Measurements from ENCODE around the gene EPB41L1. TPM values are rescaled to one million over a fixed set of nuclear protein-coding genes. Genes with fewer than 3 reads are reported as not detected.

The EPB41L1 gene
- total RNA-seq, 2 experiments from 2014 or later: 0.28 TPM; not detected in 1

GRCh38 chr20:36193977-36194712 lies 39.6 kb downstream of the EPB41L1 start:
- no peak for DNase-seq

DNA sequence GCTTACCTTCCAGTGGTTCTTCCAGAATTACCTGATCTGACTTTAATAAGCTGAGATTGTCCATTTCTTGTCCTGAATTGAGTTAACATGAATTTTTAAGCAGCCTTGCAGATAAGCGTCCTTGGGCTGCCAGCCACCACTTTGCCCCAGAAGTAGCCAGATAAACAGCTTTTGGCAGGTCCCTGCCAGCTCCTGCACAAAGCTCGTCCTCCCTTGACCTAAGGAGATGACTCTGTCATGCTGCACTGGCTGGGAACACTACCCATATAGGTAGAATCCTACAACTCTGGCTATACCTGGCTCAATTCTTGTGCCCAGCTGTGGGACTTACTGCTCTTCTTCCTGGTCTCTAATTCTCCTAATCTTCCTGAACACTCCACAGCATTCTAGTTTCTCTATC lies 42.1 kb downstream of the EPB41L1 start:
- peaks cover 15% of the 10 kb centered on the region for H3K27me3 Mint-ChIP-seq
- no peak overlapping the region for H3K27ac Mint-ChIP-seq
- no peaks in the 10 kb centered on the region for H3K36me3 Mint-ChIP-seq

More at GRCh38 chr20:36193977-36194712, 39.6 kb downstream of the EPB41L1 start:
- Mint-ChIP-seq H3K4me1 (no peaks in the 10 kb centered on the region), H3K27me3 (peaks cover 9% of the 10 kb centered on the region), H3K36me3 (no peaks in the 10 kb centered on the region), H3K27ac (no peak overlapping the region), H3K4me3 (no peak overlapping the region), H3K9me3 (ENCODE audit: low read depth) (no peaks in the 10 kb centered on the region)
- ATAC-seq: no peak
- CTCF ChIA-PET: interaction anchor here (0.8 to 3.1 kb wide), 3 partner anchors 9 to 38 kb away, joined by 3 to 19 read pairs (median 3); no protein-coding TSS in a partner anchor

DNA sequence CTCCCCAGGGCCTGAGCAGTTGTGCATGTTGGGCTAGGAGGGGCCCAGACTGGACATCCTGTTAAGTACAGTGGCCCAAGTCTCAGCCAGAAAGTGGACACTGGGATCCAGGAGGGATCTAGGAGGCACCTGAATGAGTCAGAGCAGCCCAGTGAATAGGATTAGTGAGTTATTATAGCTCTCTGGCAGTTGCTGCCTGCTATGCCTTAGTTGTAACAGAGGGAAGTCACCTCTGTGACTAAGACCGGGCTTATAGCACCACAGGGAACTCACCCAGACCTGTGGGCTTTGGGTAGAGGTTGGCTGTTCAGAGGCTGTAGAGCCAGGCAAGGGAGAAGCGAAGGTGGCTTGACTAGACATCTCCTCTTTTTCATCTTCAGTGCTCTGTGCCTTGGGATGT lies 42.7 kb downstream of the EPB41L1 start:
- H3K27me3 Mint-ChIP-seq: peaks cover 15% of the 10 kb centered on the region
- H3K9me3 Mint-ChIP-seq (ENCODE audit: low read depth): no peaks in the 10 kb centered on the region
- H3K36me3 Mint-ChIP-seq: no peaks in the 10 kb centered on the region
- DNase-seq (no peak), ATAC-seq (no peak)
- CTCF ChIA-PET: interaction anchor here (0.9 to 8.1 kb wide), 5 partner anchors 8 to 750 kb away, joined by 3 to 111 read pairs (median 5); no protein-coding TSS in a partner anchor
- H3K27ac Mint-ChIP-seq: no peak overlapping the region
- no peaks in the 10 kb centered on the region for H3K4me1 Mint-ChIP-seq
- no peak overlapping the region for H3K4me3 Mint-ChIP-seq

More for the DNA sequence above, 42.1 kb downstream of the EPB41L1 start:
- H3K9me3 Mint-ChIP-seq (ENCODE audit: low read depth): no peaks in the 10 kb centered on the region
- CTCF ChIA-PET: interaction anchor here (0.9 to 8.1 kb wide), 2 partner anchors 12 to 203 kb away, joined by 3 to 111 read pairs; no protein-coding TSS in a partner anchor
- H3K4me3 Mint-ChIP-seq: no peak overlapping the region
- H3K4me1 Mint-ChIP-seq: no peaks in the 10 kb centered on the region
- ATAC-seq (no peak), DNase-seq (no peak)

- CTCF ChIA-PET: interaction anchor here (0.5 to 8.1 kb wide), 24 partner anchors 9 to 293 kb away, joined by 3 to 111 read pairs (median 4); no protein-coding TSS in a partner anchor
- DNase-seq (peak; percentile 81), ATAC-seq (peak; percentile 79)
- Mint-ChIP-seq H3K27ac (no peak overlapping the region), H3K36me3 (no peaks in the 10 kb centered on the region), H3K9me3 (ENCODE audit: low read depth) (no peaks in the 10 kb centered on the region), H3K4me1 (peaks cover 4% of the 10 kb centered on the region), H3K27me3 (peaks cover 26% of the 10 kb centered on the region), H3K4me3 (no peak overlapping the region)
Observed at GRCh38 chr20:36199345-36200257, 45.1 kb downstream of the EPB41L1 start.

GRCh38 chr20:36200451-36200850 lies 45.9 kb downstream of the EPB41L1 start:
- Mint-ChIP-seq H3K27me3 (peaks cover 26% of the 10 kb centered on the region), H3K4me3 (no peak overlapping the region), H3K27ac (no peak overlapping the region), H3K4me1 (peaks cover 4% of the 10 kb centered on the region), H3K9me3 (ENCODE audit: low read depth) (no peaks in the 10 kb centered on the region), H3K36me3 (no peaks in the 10 kb centered on the region)
- CTCF ChIA-PET: interaction anchor here (0.7 to 8.1 kb wide), 13 partner anchors 10 to 292 kb away, joined by 3 to 111 read pairs (median 6); no protein-coding TSS in a partner anchor
- DNase-seq (no peak), ATAC-seq (no peak)

- CTCF ChIA-PET: interaction anchor here (1.1 to 8.1 kb wide), 5 partner anchors 12 to 237 kb away, joined by 3 to 111 read pairs (median 21); no protein-coding TSS in a partner anchor
- H3K27ac Mint-ChIP-seq: no peak overlapping the region
- ATAC-seq: no peak
Observed at GRCh38 chr20:36201198-36201597, 46.7 kb downstream of the EPB41L1 start.

DNA sequence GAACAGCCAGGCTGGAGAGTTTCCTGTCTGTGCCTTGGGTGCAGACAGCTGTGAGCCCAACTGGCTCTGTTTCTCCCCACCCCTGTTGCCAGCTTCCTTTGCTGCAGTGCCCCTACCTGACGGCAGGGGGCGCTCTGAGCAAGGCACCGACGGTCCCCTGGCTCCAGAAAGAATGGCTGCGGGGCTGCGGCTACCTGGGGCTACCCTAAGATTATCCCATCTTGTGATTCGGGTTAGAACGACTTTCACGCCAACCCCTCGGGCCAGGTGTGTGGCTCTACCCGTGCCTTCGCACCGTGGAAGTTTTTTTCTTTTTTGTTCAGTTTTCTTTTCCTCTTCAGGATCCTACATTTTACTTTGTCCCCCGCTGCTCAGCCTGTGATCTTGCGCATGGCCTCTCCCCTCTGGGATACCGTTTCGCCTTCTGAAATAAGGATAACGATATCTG lies 48.4 kb downstream of the EPB41L1 start:
- no peaks in the 10 kb centered on the region for H3K36me3 Mint-ChIP-seq
- peak; percentile 79 for DNase-seq
- no peaks in the 10 kb centered on the region for H3K9me3 Mint-ChIP-seq (ENCODE audit: low read depth)
- no peak overlapping the region for H3K27ac Mint-ChIP-seq
- peak overlapping the region; percentile 9 for H3K4me3 Mint-ChIP-seq
- H3K27me3 Mint-ChIP-seq: peaks cover 20% of the 10 kb centered on the region
- peaks cover 4% of the 10 kb centered on the region for H3K4me1 Mint-ChIP-seq
- CTCF ChIA-PET: interaction anchor here (0.5 to 8.1 kb wide), 54 partner anchors 10 to 1015 kb away, joined by 3 to 111 read pairs (median 4); partner anchors contain the start of genes AAR2 and RAB5IF
- ATAC-seq: peak; percentile 79

More at GRCh38 chr20:36201198-36201597, 46.7 kb downstream of the EPB41L1 start:
- no peak for DNase-seq
- H3K4me3 Mint-ChIP-seq: no peak overlapping the region
- peaks cover 4% of the 10 kb centered on the region for H3K4me1 Mint-ChIP-seq
- no peaks in the 10 kb centered on the region for H3K9me3 Mint-ChIP-seq (ENCODE audit: low read depth)
- peaks cover 29% of the 10 kb centered on the region for H3K27me3 Mint-ChIP-seq
- no peaks in the 10 kb centered on the region for H3K36me3 Mint-ChIP-seq

GRCh38 chr20:36203861-36204260 lies 49.3 kb downstream of the EPB41L1 start:
- H3K27me3 Mint-ChIP-seq: peaks cover 20% of the 10 kb centered on the region
- no peak for ATAC-seq
- no peaks in the 10 kb centered on the region for H3K36me3 Mint-ChIP-seq
- no peak overlapping the region for H3K4me3 Mint-ChIP-seq
- H3K27ac Mint-ChIP-seq: no peak overlapping the region
- H3K9me3 Mint-ChIP-seq (ENCODE audit: low read depth): no peaks in the 10 kb centered on the region
- H3K4me1 Mint-ChIP-seq: peaks cover 4% of the 10 kb centered on the region
- CTCF ChIA-PET: interaction anchor here (0.6 to 8.1 kb wide), 9 partner anchors 11 to 288 kb away, joined by 3 to 111 read pairs (median 12); partner anchors contain the start of gene AAR2
- DNase-seq: no peak

DNA sequence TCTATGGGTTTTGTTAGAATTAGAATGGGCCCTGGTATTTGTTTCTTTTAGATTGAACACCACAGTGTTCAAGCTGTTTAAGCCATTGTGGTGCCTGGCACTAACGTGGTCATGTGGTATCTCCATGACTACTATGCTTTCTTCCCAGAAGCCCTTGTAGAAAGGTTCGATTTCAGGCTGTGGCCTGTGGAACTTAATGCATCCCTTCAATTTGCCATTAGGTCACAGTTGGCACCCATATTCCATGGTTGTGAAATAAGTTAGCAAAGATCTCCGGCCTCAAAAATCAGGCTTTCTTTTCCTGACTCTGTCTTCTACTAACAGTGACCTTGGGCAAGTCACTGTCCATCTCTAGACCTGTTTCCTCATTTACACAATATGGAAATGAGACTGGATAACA lies 50.5 kb downstream of the EPB41L1 start:
- no peak for ATAC-seq
- Mint-ChIP-seq H3K9me3 (ENCODE audit: low read depth) (no peaks in the 10 kb centered on the region), H3K4me3 (no peak overlapping the region), H3K4me1 (peaks cover 4% of the 10 kb centered on the region), H3K36me3 (no peaks in the 10 kb centered on the region), H3K27me3 (peaks cover 17% of the 10 kb centered on the region), H3K27ac (no peak overlapping the region)
- no peak for DNase-seq
- CTCF ChIA-PET: no interaction called here

DNA sequence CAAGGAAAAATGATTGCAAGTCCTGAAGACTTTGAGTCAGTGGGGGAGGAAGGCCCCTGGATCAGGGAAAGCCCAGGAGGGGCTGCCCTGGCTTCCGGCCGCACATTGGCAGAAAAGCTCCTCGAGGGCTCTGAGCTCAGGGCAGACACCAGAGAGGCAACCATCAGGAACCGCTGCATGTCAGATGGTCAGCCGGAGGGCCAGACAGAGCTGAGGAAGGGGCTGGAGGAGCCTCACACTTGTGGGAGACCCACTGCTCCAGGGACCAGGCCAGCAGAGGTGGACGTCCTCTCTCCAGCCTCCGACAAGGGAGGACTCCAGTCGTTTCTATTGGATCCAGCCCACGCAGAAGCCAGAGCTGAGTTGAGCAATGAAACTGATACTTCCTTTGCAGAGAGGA lies 51.5 kb downstream of the EPB41L1 start:
- Mint-ChIP-seq H3K27me3 (peaks cover 14% of the 10 kb centered on the region), H3K9me3 (ENCODE audit: low read depth) (no peaks in the 10 kb centered on the region), H3K4me1 (peaks cover 4% of the 10 kb centered on the region), H3K36me3 (no peaks in the 10 kb centered on the region), H3K4me3 (no peak overlapping the region), H3K27ac (no peak overlapping the region)
- DNase-seq (no peak), ATAC-seq (no peak)
- CTCF ChIA-PET: interaction anchor here (0.7 to 1.2 kb wide), 3 partner anchors 16 to 234 kb away, joined by 3 read pairs; no protein-coding TSS in a partner anchor

DNA sequence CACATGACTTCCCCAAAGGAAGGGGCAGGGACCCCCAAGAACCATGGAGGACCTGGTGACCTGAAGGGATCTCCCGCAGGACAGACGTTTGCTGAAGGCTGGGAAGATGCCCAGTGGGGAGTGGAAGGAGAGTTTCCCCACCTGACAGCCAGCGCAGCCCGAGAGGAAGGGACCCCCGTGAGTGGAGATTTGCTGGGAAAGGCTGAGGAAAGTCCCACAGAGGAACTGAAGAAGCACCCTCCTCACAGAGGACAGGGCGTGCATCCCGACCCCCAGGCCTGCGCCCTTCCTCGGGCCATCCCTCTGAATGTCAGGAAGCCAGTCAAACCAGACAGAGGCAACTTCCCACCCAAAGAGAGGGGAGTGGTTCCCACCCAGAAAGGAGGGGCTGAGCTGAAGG lies 52.1 kb downstream of the EPB41L1 start:
- H3K36me3 Mint-ChIP-seq: no peaks in the 10 kb centered on the region
- H3K27me3 Mint-ChIP-seq: peaks cover 14% of the 10 kb centered on the region
- DNase-seq (no peak), ATAC-seq (no peak)
- no peak overlapping the region for H3K27ac Mint-ChIP-seq
- CTCF ChIA-PET: interaction anchor here (1.2 kb wide), 2 partner anchors 16 to 232 kb away, joined by 3 read pairs; no protein-coding TSS in a partner anchor
- no peak overlapping the region for H3K4me3 Mint-ChIP-seq
- no peaks in the 10 kb centered on the region for H3K9me3 Mint-ChIP-seq (ENCODE audit: low read depth)
- H3K4me1 Mint-ChIP-seq: peaks cover 4% of the 10 kb centered on the region

DNA sequence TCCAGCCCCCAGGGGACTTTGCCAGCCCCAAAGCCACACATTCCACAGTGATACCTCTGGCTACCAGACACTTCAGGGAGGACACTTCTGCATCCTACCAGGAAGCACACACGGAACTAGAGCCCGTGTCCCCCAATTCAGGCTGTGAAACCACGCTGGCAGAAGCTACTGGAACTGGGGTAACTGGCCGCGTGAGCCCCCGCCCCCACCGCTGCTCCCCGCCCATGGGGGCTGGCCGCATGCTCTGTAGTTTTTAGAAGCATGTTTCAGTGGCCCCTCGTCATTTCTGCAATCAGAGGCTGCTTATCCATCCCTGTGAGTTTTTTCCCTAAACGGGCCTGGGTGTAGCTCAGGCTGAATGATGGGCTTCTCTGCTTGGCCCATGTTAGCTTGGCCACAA lies 53.1 kb downstream of the EPB41L1 start:
- DNase-seq: no peak
- Mint-ChIP-seq H3K27ac (no peak overlapping the region), H3K9me3 (ENCODE audit: low read depth) (no peaks in the 10 kb centered on the region), H3K27me3 (peaks cover 14% of the 10 kb centered on the region), H3K36me3 (no peaks in the 10 kb centered on the region), H3K4me3 (no peak overlapping the region), H3K4me1 (peaks cover 4% of the 10 kb centered on the region)
- ATAC-seq: no peak
- CTCF ChIA-PET: no interaction called here

- CTCF ChIA-PET: no interaction called here
- ATAC-seq: no peak
- DNase-seq: no peak
- Mint-ChIP-seq H3K27ac (no peak overlapping the region), H3K4me3 (no peak overlapping the region), H3K27me3 (peaks cover 9% of the 10 kb centered on the region), H3K36me3 (no peaks in the 10 kb centered on the region), H3K4me1 (no peaks in the 10 kb centered on the region), H3K9me3 (ENCODE audit: low read depth) (no peaks in the 10 kb centered on the region)
Observed at GRCh38 chr20:36208257-36208656, 53.7 kb downstream of the EPB41L1 start.
